HG03521 (cell line): Measurements from ENCODE around the gene MED12L.
A peak's percentile ranks its signal among the peaks of the same experiment; 100 is the strongest.

Source experiments
- ATAC-seq: cut with Tn5 transposase; IDR thresholded peaks from one replicate; pipeline ENCODE4 v1.9.1; 2021; ENCODE audit warnings: mild to moderate bottlenecking, moderate library complexity; ENCODE audit not compliant: unreplicated experiment

The MED12L gene

GRCh38 chr3:151086484-151087456 lies 1.3 kb downstream of the MED12L start:
- peak; percentile 65 for ATAC-seq

GRCh38 chr3:151087648-151088047 lies 2.2 kb downstream of the MED12L start:
- ATAC-seq: no peak

GRCh38 chr3:151091685-151092345 lies 6.4 kb downstream of the MED12L start:
- no peak for ATAC-seq

- no peak for ATAC-seq
Observed at GRCh38 chr3:151093148-151093547, 7.7 kb downstream of the MED12L start.

GRCh38 chr3:151093905-151094304 lies 8.4 kb downstream of the MED12L start:
- ATAC-seq: no peak

- no peak for ATAC-seq
Observed at GRCh38 chr3:151096716-151097115, 11.3 kb downstream of the MED12L start.

GRCh38 chr3:151100076-151100475 lies 14.6 kb downstream of the MED12L start:
- no peak for ATAC-seq

- ATAC-seq: no peak
Observed at GRCh38 chr3:151101270-151101969, 16.0 kb downstream of the MED12L start.

GRCh38 chr3:151106311-151106710 lies 20.8 kb downstream of the MED12L start:
- no peak for ATAC-seq

GRCh38 chr3:151107177-151107576 lies 21.7 kb downstream of the MED12L start:
- no peak for ATAC-seq

- no peak for ATAC-seq
Observed at GRCh38 chr3:151107701-151108100, 22.2 kb downstream of the MED12L start.

GRCh38 chr3:151109286-151109800 lies 23.9 kb downstream of the MED12L start:
- no peak for ATAC-seq

GRCh38 chr3:151112731-151113130 lies 27.3 kb downstream of the MED12L start:
- no peak for ATAC-seq

- no peak for ATAC-seq
Observed at GRCh38 chr3:151113343-151113742, 27.9 kb downstream of the MED12L start.

GRCh38 chr3:151117047-151117446 lies 31.6 kb downstream of the MED12L start:
- no peak for ATAC-seq

GRCh38 chr3:151119188-151119587 lies 33.7 kb downstream of the MED12L start:
- ATAC-seq: no peak

GRCh38 chr3:151120409-151120808 lies 34.9 kb downstream of the MED12L start:
- ATAC-seq: no peak

- no peak for ATAC-seq
Observed at GRCh38 chr3:151121016-151121415, 35.6 kb downstream of the MED12L start.

- ATAC-seq: no peak
Observed at GRCh38 chr3:151123827-151124226, 38.4 kb downstream of the MED12L start.

GRCh38 chr3:151124476-151124875 lies 39.0 kb downstream of the MED12L start:
- no peak for ATAC-seq

GRCh38 chr3:151130428-151130827 lies 45.0 kb downstream of the MED12L start:
- ATAC-seq: no peak
